HepG2 (cell line): ENCODE results near the gene GJC1. TPM values are rescaled to one million over a fixed set of nuclear protein-coding genes. Genes with fewer than 3 reads are reported as not detected.
"Not testable (repeated sequence)": the region's sequence is repeated elsewhere in the genome, so short reads cannot be mapped to it uniquely, and the experiment has no call there.

Experiments used
- ATAC-seq: fragments of 200-7000 bp; cut with Tn5 transposase; 3 replicates; pipeline ENCODE4 v1.9.1; 2020; ENCODE audit warnings: mild to moderate bottlenecking, moderate library complexity
- BruUV-seq: library from RNA; stranded (reverse); fragments of 400-500 nt; replicated peaks from 2 replicates; lab custom pipeline; 2021; lab: Mats Ljungman, UMichigan
- CTCF ChIA-PET: fragments of 300-600 bp; formaldehyde crosslinking; extraction: SDS; loops from one replicate; lab custom pipeline; 2021; ENCODE audit warnings: low total read pairs, inconsistent platforms, low intra/inter-chr PET ratio; lab: Yijun Ruan, JAX
- POLR2A ChIA-PET: fragments of 350-600 bp; sonication (Branson Sonifier 250); formaldehyde crosslinking; loops from one replicate; lab custom pipeline; 2020; ENCODE audit warnings: antibody characterized with exemption, inconsistent platforms; lab: Yijun Ruan, JAX
- DNase-seq: peaks from one replicate; pipeline ENCODE4 v3.0.0-alpha.2; 2015; ENCODE audit warnings: low spot score
- FAIRE-seq: peaks from 3 replicates; lab custom pipeline; 2011; peaks lifted over from hg19 to GRCh38; lab: Jason Lieb, UNC
- H2AFZ ChIP-seq: one replicate; pipeline ENCODE4 v1.6.1; 2011; ENCODE audit warnings: low read length, inconsistent platforms
- H3K27ac ChIP-seq: fragments of 300-600 bp; 3 replicates; pipeline ENCODE4 v1.8.0; 2011; ENCODE audit warnings: mixed run types, mild to moderate bottlenecking, mixed read lengths, low read length, inconsistent platforms; ENCODE audit not compliant: insufficient read depth; ENCODE audit errors: extremely low read length
- H3K27me3 ChIP-seq, 2 experiments: fragments of 200-600 bp in 1 of 2; 2 replicates in 1 of 2; 3 replicates in 1 of 2; pipeline versions ENCODE4 v1.6.0 to v1.8.0; 2011; ENCODE audit warnings: low read length in 2 of 2, mild to moderate bottlenecking in 2 of 2, moderate library complexity in 2 of 2, inconsistent platforms in 1 of 2; ENCODE audit not compliant: insufficient read depth in 2 of 2, control insufficient read depth in 1 of 2
- H3K36me3 ChIP-seq, 2 experiments: fragments of 200-600 bp in 1 of 2; replicated peaks in 1 of 2; 2 replicates in 1 of 2; 3 replicates in 1 of 2; pipeline versions ENCODE4 v1.5.1 to v1.8.0; 2011; ENCODE audit warnings: low read length in 2 of 2, inconsistent platforms in 1 of 2; ENCODE audit not compliant: insufficient read depth in 2 of 2, control insufficient read depth in 1 of 2
- H3K4me1 ChIP-seq: 2 replicates; pipeline ENCODE4 v1.5.1; 2012; ENCODE audit warnings: low read length, inconsistent platforms; ENCODE audit not compliant: insufficient read depth
- H3K4me2 ChIP-seq: 2 replicates; pipeline ENCODE4 v1.6.0; 2011; ENCODE audit warnings: low read depth, low read length, inconsistent platforms
- H3K4me3 ChIP-seq, 3 experiments: fragments of 200-600 bp in 1 of 3; sonication (generic), shearing (Covaris generic) in 1 of 3; replicated peaks in 1 of 3; 2 replicates each; pipeline ENCODE4 v1.5.1; 2011 to 2016; ENCODE audit warnings: low read length in 3 of 3, inconsistent platforms in 2 of 3, low read depth in 2 of 3, mild to moderate bottlenecking in 2 of 3, control low read depth in 1 of 3, mixed read lengths in 1 of 3; ENCODE audit not compliant: insufficient read depth in 1 of 3
- H3K79me2 ChIP-seq: one replicate; pipeline ENCODE4 v1.6.1; 2011; ENCODE audit warnings: low read length, inconsistent platforms; ENCODE audit not compliant: insufficient read depth
- H3K9ac ChIP-seq: 2 replicates; pipeline ENCODE4 v1.6.0; 2011; ENCODE audit warnings: mild to moderate bottlenecking, low read depth, low read length, inconsistent platforms; ENCODE audit not compliant: insufficient read depth
- H3K9me3 ChIP-seq: 2 replicates; pipeline ENCODE4 v1.5.1; 2012; ENCODE audit warnings: mild to moderate bottlenecking, low read length
- H4K20me1 ChIP-seq: 2 replicates; pipeline ENCODE4 v1.6.0; 2011; ENCODE audit warnings: inconsistent platforms, mild to moderate bottlenecking, low read length, moderate library complexity; ENCODE audit not compliant: insufficient read depth
- GABPB1 ChIP-seq: IDR thresholded peaks from 2 replicates; pipeline ENCODE4 v1.6.1; 2016; ENCODE audit warnings: mild to moderate bottlenecking, missing genetic modification reagents, moderate library complexity, missing compliant biosample characterization
- ZNF121 ChIP-seq: sonication (generic); formaldehyde crosslinking; IDR thresholded peaks from 2 replicates; pipeline ENCODE4 v1.5.0; 2020; ENCODE audit warnings: mild to moderate bottlenecking, missing genetic modification reagents
- ZNF720 ChIP-seq: sonication (generic); formaldehyde crosslinking; IDR thresholded peaks from 2 replicates; pipeline ENCODE4 v1.4.0; 2020; ENCODE audit warnings: missing genetic modification reagents
- ZNF770 ChIP-seq: sonication (generic); formaldehyde crosslinking; IDR thresholded peaks from 2 replicates; pipeline ENCODE4 v1.5.0; 2020; ENCODE audit warnings: mild to moderate bottlenecking, missing genetic modification reagents
- WGBS: methylation state at CpG from one replicate; pipeline ENCODE4 v1.1.6; 2017; ENCODE audit warnings: low lambda C conversion rate; 5-methylcytosine and 5-hydroxymethylcytosine counted together
- in situ Hi-C: cut with HindIII; loops from 2 replicates; pipeline ENCODE4 v1.10.0; 2017; ENCODE audit warnings: low pct_unique_long_range_greater_than_20kb; ENCODE audit not compliant: extremely low pct_ligation_motif_present
- intact Hi-C: fragments of 100-400 bp; cut with micrococcal nuclease; formaldehyde crosslinking; loops from one replicate; pipeline ENCODE4 v1.10.0; 2022; ENCODE audit not compliant: unreplicated experiment
- polyA plus RNA-seq, 8 experiments: library from polyadenylated mRNA; depleted of rRNA in 3 of 8; stranded (reverse) in 7 of 8; unstranded in 1 of 8; fragments of >200 nt; fragmentation: Illumina TruSeq in 4 of 8; extraction: Trizol in 4 of 8; gene quantifications; 2 replicates each; pipeline versions ENCODE4 v1.2.1 to v1.2.3, GENCODE V29; 2011 to 2016; ENCODE audit warnings: low read depth in 4 of 8, missing spikeins in 1 of 8, mixed read lengths in 1 of 8; ENCODE audit not compliant: insufficient read depth in 1 of 8
- total RNA-seq, 5 experiments: library from RNA; depleted of rRNA; stranded (reverse); fragments of >200 nt; fragmentation: Illumina TruSeq; extraction: Trizol; gene quantifications; 2 replicates each; pipeline ENCODE4 v1.2.3, GENCODE V29; 2016; ENCODE audit warnings: low read depth in 1 of 5

The GJC1 gene
- total and polyA plus RNA-seq, 2 of the 13 experiments (the other 11 are each of a cell fraction or from before 2014, with no cell fraction given) = 1.7 TPM

- H3K4me3 ChIP-seq, H3K4me2 ChIP-seq, H3K79me2 ChIP-seq, ATAC-seq, CTCF ChIA-PET, intact Hi-C loops, H3K9me3 ChIP-seq, BruUV-seq, H3K27ac ChIP-seq, in situ Hi-C loops, H2AFZ ChIP-seq, DNase-seq, FAIRE-seq, H3K36me3 ChIP-seq, H4K20me1 ChIP-seq, H3K9ac ChIP-seq: not testable (repeated sequence)
- 74% methylated on average over 5 of the region's 5 CpGs for WGBS
- POLR2A ChIA-PET = interaction anchor here (0.5 kb wide), 1 partner anchor 9 kb away, joined by 4 read pairs; no protein-coding TSS in a partner anchor
- peak; percentile 52; the same call in 1 of the 2 replicates for TF ChIP-seq ZNF121 (CRISPR knock-in tag)
- Histone ChIP-seq H3K27me3 (peaks cover 13 to 29% of the 10 kb centered on the region in 2 experiments), H3K4me1 (peaks cover 26% of the 10 kb centered on the region)
These were observed 74.9 kb downstream of the GJC1 start for GRCh38 chr17:44755180-44755579.

GRCh38 chr17:44754276-44754675 lies 75.8 kb downstream of the GJC1 start:
- H3K4me1 ChIP-seq = peaks cover 18% of the 10 kb centered on the region
- peaks cover 9 to 20% of the 10 kb centered on the region in 2 experiments for H3K27me3 ChIP-seq
- no peak for DNase-seq
- no peak overlapping the region; the same call in 1 of the 2 replicates for H3K4me2 ChIP-seq
- no peaks in the 10 kb centered on the region; a peak in 1 of 5 replicates for H3K36me3 ChIP-seq
- in situ Hi-C loops (no loop called here), intact Hi-C loops (no loop called here)
- CTCF ChIA-PET = no interaction called here
- H3K27ac ChIP-seq = no peak overlapping the region
- POLR2A ChIA-PET = interaction anchor here (1.0 kb wide), 1 partner anchor 21 kb away, joined by 5 read pairs; no protein-coding TSS in a partner anchor
- no peaks in the 10 kb centered on the region for H3K9me3 ChIP-seq
- no peak overlapping the region for H3K9ac ChIP-seq
- 36% methylated on average over 7 of the region's 7 CpGs for WGBS
- no peak overlapping the region for H2AFZ ChIP-seq
- FAIRE-seq = no peak
- no peak for ATAC-seq
- no peaks in the 10 kb centered on the region for H3K79me2 ChIP-seq
- H4K20me1 ChIP-seq = no peaks in the 10 kb centered on the region
- no TSS peak for BruUV-seq
- no peak overlapping the region for H3K4me3 ChIP-seq
- 0 out of 2 replicates have a peak, but pooled peaks have one; percentile 3 for TF ChIP-seq GABPB1 (CRISPR knock-in tag)
- no peak for TF ChIP-seq ZNF720
- TF ChIP-seq ZNF770 (CRISPR knock-in tag) = peak; percentile 79
